Panc1 (cell line): Measurements from ENCODE around the gene ABCC10. TPM values are rescaled to one million over a fixed set of nuclear protein-coding genes. Genes with fewer than 3 reads are reported as not detected.

ENCODE experiments used
- ATAC-seq: fragments of 200-7000 bp; cut with Tn5 transposase; 2 replicates; pipeline ENCODE4 v1.9.1; 2020; ENCODE audit warnings: mild to moderate bottlenecking, moderate library complexity
- BruUV-seq: library from RNA; stranded (reverse); fragments of 400-500 nt; replicated peaks from 2 replicates; lab custom pipeline; 2021; lab: Mats Ljungman, UMichigan
- CTCF ChIA-PET: fragments of 300-600 bp; sonication (Branson Sonifier 250); formaldehyde crosslinking; loops from one replicate; lab custom pipeline; 2022; ENCODE audit warnings: antibody characterized with exemption; lab: Charles Lee
- POLR2A ChIA-PET: fragments of 300-600 bp; sonication (Branson Sonifier 250); formaldehyde crosslinking; loops from one replicate; lab custom pipeline; 2022; ENCODE audit warnings: antibody characterized with exemption; lab: Charles Lee
- DNase-seq: peaks from one replicate; pipeline ENCODE4 v3.0.0-alpha.2; 2010; ENCODE audit warnings: low read depth, low spot score
- H3K27ac ChIP-seq: 2 replicates; pipeline ENCODE4 v1.5.1; 2011; ENCODE audit warnings: mild to moderate bottlenecking, low read length, inconsistent platforms
- H3K27me3 ChIP-seq: fragments of 200-500 bp; sonication (Bioruptor generic); 2 replicates; pipeline ENCODE4 v1.6.0; 2014; ENCODE audit warnings: low read length, inconsistent platforms; ENCODE audit not compliant: control insufficient read depth, insufficient read depth
- H3K36me3 ChIP-seq: fragments of 200-500 bp; sonication (Bioruptor generic); 2 replicates; pipeline ENCODE4 v1.5.1; 2014; ENCODE audit warnings: inconsistent platforms, mild to moderate bottlenecking, low read length, moderate library complexity; ENCODE audit not compliant: control insufficient read depth, insufficient read depth
- H3K4me1 ChIP-seq: 2 replicates; pipeline ENCODE4 v1.5.1; 2011; ENCODE audit warnings: inconsistent platforms, mild to moderate bottlenecking, low read length, moderate library complexity; ENCODE audit not compliant: control insufficient read depth, insufficient read depth
- H3K4me3 ChIP-seq, 2 experiments: 2 replicates each; pipeline ENCODE4 v1.5.1; 2011 to 2012; ENCODE audit warnings: low read depth in 2 of 2, low read length in 2 of 2, mild to moderate bottlenecking in 2 of 2, inconsistent platforms in 1 of 2, moderate library complexity in 1 of 2
- H3K9me3 ChIP-seq: fragments of 200-500 bp; sonication (Bioruptor generic); 2 replicates; pipeline ENCODE4 v1.5.1; 2014; ENCODE audit warnings: low read depth, mild to moderate bottlenecking, inconsistent platforms, low read length, moderate library complexity; ENCODE audit not compliant: control insufficient read depth, insufficient read depth
- POLR2AphosphoS5 ChIP-seq: IDR thresholded peaks from 2 replicates; pipeline ENCODE4 v1.6.1; 2012; ENCODE audit warnings: mild to moderate bottlenecking, low read depth, low read length, moderate library complexity
- REST ChIP-seq, 2 experiments: IDR thresholded peaks; 2 replicates each; pipeline ENCODE4 v1.6.1; 2011 to 2012; ENCODE audit warnings: low read depth in 2 of 2, control low read depth in 1 of 2, low read length in 1 of 2, mild to moderate bottlenecking in 1 of 2, moderate library complexity in 1 of 2; ENCODE audit not compliant: insufficient read depth in 1 of 2
- SIN3A ChIP-seq: IDR thresholded peaks from 2 replicates; pipeline ENCODE4 v1.6.1; 2012; ENCODE audit warnings: low read depth, mild to moderate bottlenecking, low read length, moderate library complexity, borderline replicate concordance; ENCODE audit not compliant: insufficient read depth
- TCF7L2 ChIP-seq: IDR thresholded peaks from 2 replicates; pipeline ENCODE4 v1.6.1; 2011; ENCODE audit warnings: mild to moderate bottlenecking, low read depth, low read length, inconsistent platforms
- in situ Hi-C: cut with HindIII; loops from 2 replicates; pipeline ENCODE4 v1.10.0; 2016; ENCODE audit warnings: low sequenced_read_pairs, low pct_unique_long_range_greater_than_20kb
- intact Hi-C: fragments of 100-400 bp; cut with micrococcal nuclease; formaldehyde crosslinking; loops from one replicate; pipeline ENCODE4 v1.10.0; 2022; ENCODE audit not compliant: unreplicated experiment
- total RNA-seq: library from RNA; stranded (reverse); gene quantifications from one replicate; pipeline ENCODE4 v1.2.1, GENCODE V29; 2021; ENCODE audit not compliant: unreplicated experiment
- TF ChIP-seq, protein P1 (sequence below): fragments of 450-650 bp; IDR thresholded peaks from 2 replicates; pipeline ENCODE4 v1.5.1; 2017; ENCODE audit warnings: mild to moderate bottlenecking

Gene ABCC10
- total RNA-seq, 1 experiment from 2014 or later = 52.7 TPM

GRCh38 chr6:43453831-43454230 is 26.5 kb downstream of the ABCC10 start:
- TF ChIP-seq POLR2AphosphoS5 (no peak), REST (IDR thresholded peaks at IDR 0.05; ENCODE audit: insufficient read depth in 1 of 2, low read depth in 2 of 2, low read length in 1 of 2) (no peak), SIN3A (no peak), TCF7L2 (no peak)
- TF ChIP-seq, protein P1, sequence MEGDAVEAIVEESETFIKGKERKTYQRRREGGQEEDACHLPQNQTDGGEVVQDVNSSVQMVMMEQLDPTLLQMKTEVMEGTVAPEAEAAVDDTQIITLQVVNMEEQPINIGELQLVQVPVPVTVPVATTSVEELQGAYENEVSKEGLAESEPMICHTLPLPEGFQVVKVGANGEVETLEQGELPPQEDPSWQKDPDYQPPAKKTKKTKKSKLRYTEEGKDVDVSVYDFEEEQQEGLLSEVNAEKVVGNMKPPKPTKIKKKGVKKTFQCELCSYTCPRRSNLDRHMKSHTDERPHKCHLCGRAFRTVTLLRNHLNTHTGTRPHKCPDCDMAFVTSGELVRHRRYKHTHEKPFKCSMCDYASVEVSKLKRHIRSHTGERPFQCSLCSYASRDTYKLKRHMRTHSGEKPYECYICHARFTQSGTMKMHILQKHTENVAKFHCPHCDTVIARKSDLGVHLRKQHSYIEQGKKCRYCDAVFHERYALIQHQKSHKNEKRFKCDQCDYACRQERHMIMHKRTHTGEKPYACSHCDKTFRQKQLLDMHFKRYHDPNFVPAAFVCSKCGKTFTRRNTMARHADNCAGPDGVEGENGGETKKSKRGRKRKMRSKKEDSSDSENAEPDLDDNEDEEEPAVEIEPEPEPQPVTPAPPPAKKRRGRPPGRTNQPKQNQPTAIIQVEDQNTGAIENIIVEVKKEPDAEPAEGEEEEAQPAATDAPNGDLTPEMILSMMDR = no peak
- TSS peak; percentile 76 for BruUV-seq
- in situ Hi-C loops (no loop called here), intact Hi-C loops (loop anchor here (2.0 kb wide), 1 partner anchor 53 kb away; no protein-coding TSS in a partner anchor)
- no peak for DNase-seq
- H3K27ac ChIP-seq = peak overlapping the region; percentile 23; the same call in 1 of the 2 replicates
- ATAC-seq = no peak
- ChIA-PET CTCF (no interaction called here), POLR2A (no interaction called here)
- no peaks in the 10 kb centered on the region for H3K27me3 ChIP-seq
- H3K4me1 ChIP-seq = peaks cover 13% of the 10 kb centered on the region
- no peak overlapping the region; a peak in 1 of 4 replicates for H3K4me3 ChIP-seq
- peaks cover 2% of the 10 kb centered on the region; the same call in 1 of the 2 replicates for H3K36me3 ChIP-seq
- H3K9me3 ChIP-seq = no peaks in the 10 kb centered on the region

GRCh38 chr6:43454290-43454695 is 27.0 kb downstream of the ABCC10 start:
- no peak for DNase-seq
- Histone ChIP-seq H3K9me3 (no peaks in the 10 kb centered on the region), H3K4me3 (peak overlapping the region; percentile 59 to 63), H3K36me3 (peaks cover 2% of the 10 kb centered on the region; the same call in 1 of the 2 replicates), H3K4me1 (peaks cover 13% of the 10 kb centered on the region), H3K27me3 (no peaks in the 10 kb centered on the region), H3K27ac (peak overlapping the region; percentile 23; the same call in 1 of the 2 replicates)
- in situ Hi-C loops (no loop called here), intact Hi-C loops (loop anchor here (2.0 kb wide), 1 partner anchor 53 kb away; no protein-coding TSS in a partner anchor)
- peak; percentile 9 for ATAC-seq
- ChIA-PET POLR2A (no interaction called here), CTCF (no interaction called here)
- BruUV-seq = no TSS peak
- TF ChIP-seq, protein P1 = peak; percentile 97
- TF ChIP-seq REST (IDR thresholded peaks at IDR 0.05; ENCODE audit: insufficient read depth in 1 of 2, low read depth in 2 of 2, low read length in 1 of 2) (no peak), POLR2AphosphoS5 (no peak)
